ENCODE data around the gene ALK.

DNA sequence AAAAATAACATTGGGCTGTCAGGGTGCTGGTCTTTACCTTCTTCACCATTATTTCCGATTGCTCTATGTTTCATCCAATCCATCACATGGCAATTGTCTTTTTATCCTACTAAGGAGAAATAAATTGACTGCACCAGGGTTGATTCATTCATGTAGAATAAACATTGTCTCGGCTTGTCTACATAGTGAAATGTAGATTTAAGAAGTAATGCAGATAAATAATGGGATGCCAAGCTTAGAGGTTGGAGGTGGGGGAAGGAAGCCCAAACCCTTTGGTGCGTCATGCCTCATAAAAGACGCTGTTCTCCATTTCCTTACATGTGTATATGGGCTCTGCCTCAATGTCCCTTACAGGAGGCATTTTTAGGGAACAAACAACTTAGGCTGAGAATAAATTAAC, 117.8 kb downstream of the ALK start:
- TF ChIP-seq, protein P1, sequence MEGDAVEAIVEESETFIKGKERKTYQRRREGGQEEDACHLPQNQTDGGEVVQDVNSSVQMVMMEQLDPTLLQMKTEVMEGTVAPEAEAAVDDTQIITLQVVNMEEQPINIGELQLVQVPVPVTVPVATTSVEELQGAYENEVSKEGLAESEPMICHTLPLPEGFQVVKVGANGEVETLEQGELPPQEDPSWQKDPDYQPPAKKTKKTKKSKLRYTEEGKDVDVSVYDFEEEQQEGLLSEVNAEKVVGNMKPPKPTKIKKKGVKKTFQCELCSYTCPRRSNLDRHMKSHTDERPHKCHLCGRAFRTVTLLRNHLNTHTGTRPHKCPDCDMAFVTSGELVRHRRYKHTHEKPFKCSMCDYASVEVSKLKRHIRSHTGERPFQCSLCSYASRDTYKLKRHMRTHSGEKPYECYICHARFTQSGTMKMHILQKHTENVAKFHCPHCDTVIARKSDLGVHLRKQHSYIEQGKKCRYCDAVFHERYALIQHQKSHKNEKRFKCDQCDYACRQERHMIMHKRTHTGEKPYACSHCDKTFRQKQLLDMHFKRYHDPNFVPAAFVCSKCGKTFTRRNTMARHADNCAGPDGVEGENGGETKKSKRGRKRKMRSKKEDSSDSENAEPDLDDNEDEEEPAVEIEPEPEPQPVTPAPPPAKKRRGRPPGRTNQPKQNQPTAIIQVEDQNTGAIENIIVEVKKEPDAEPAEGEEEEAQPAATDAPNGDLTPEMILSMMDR (IDR thresholded peaks at IDR 0.05) = no peak
- no peak for TF ChIP-seq EP300 (IDR thresholded peaks at IDR 0.05)
